ENCODE data around the gene UBAP2. TPM values are rescaled to one million over a fixed set of nuclear protein-coding genes. Genes with fewer than 3 reads are reported as not detected.

UBAP2 gene
- total and polyA plus RNA-seq, 2 donors (not counting 1 experiment from before 2014, with no cell fraction given) = 15.5 to 26.2 TPM

GRCh38 chr9:34032631-34033030 lies 16.1 kb downstream of the UBAP2 start:
- no peak overlapping the region for H3K9ac ChIP-seq (ENCODE audit: low read length)
- ATAC-seq (ENCODE audit: low read depth) (no peak), DNase-seq (no peak)
- H3K4me1 ChIP-seq (ENCODE audit: control insufficient read depth in 2 of 2, insufficient read depth in 2 of 2, low read length in 2 of 2) = no peaks in the 10 kb centered on the region
- POLR2A ChIA-PET = no interaction called here
- peaks cover 0 to 4% of the 10 kb centered on the region in 2 experiments for H3K36me3 ChIP-seq (replicated peaks in 1 of 2; ENCODE audit: control extremely low read depth in 1 of 2, control insufficient read depth in 1 of 2, extremely low read depth in 1 of 2, insufficient read depth in 2 of 2, low read length in 1 of 2)
- H4K20me1 ChIP-seq (ENCODE audit: control insufficient read depth, insufficient read depth, low read length, poor library complexity, severe bottlenecking) = peaks cover 12% of the 10 kb centered on the region
- no peak overlapping the region for H3K4me3 ChIP-seq (ENCODE audit: control extremely low read depth in 1 of 5, extremely low read depth in 1 of 5, insufficient read depth in 1 of 5, low read depth in 2 of 5, low read length in 4 of 5)
- H3K4me3 Mint-ChIP-seq = no peak overlapping the region
- H3K27me3 Mint-ChIP-seq = no peaks in the 10 kb centered on the region
- H3K9me3 Mint-ChIP-seq (ENCODE audit: insufficient read depth) = no peaks in the 10 kb centered on the region
- H2AFZ ChIP-seq (ENCODE audit: insufficient read depth, low read depth, low read length, poor library complexity, severe bottlenecking) = no peak overlapping the region
- WGBS (ENCODE audit: insufficient coverage) = 93% methylated on average over 4 of the region's 7 CpGs
- no peak overlapping the region for H3K27ac ChIP-seq (ENCODE audit: low read length in 2 of 2)
- CTCF ChIA-PET = no interaction called here
- H3K4me2 ChIP-seq (replicated peaks; ENCODE audit: low read depth, low read length, poor library complexity, severe bottlenecking) = no peak overlapping the region
- no peaks in the 10 kb centered on the region for H3K27me3 ChIP-seq (replicated peaks in 1 of 4; ENCODE audit: control extremely low read depth in 1 of 4, control insufficient read depth in 3 of 4, insufficient read depth in 4 of 4, low read length in 3 of 4)
- peaks cover 2% of the 10 kb centered on the region for H3K4me1 Mint-ChIP-seq
- H3K9me3 ChIP-seq (ENCODE audit: control extremely low read depth in 1 of 3, control insufficient read depth in 2 of 3, insufficient read depth in 1 of 3, low read length in 2 of 3) = no peaks in the 10 kb centered on the region
- TF ChIP-seq EZH2 (IDR thresholded peaks at IDR 0.05; ENCODE audit: borderline replicate concordance, insufficient read depth, low read depth, low read length, poor library complexity, severe bottlenecking) = no peak
- TF ChIP-seq CTCF (IDR thresholded peaks at IDR 0.05) = no peak
- peaks cover 77% of the 10 kb centered on the region for H3K79me2 ChIP-seq (ENCODE audit: control insufficient read depth, insufficient read depth, low read length)
- no peak overlapping the region for H3K27ac Mint-ChIP-seq
- intact Hi-C loops (cut with micrococcal nuclease) = no loop called here

GRCh38 chr9:34027845-34028574 lies 20.7 kb downstream of the UBAP2 start:
- H3K27ac Mint-ChIP-seq = no peak overlapping the region
- H3K79me2 ChIP-seq (ENCODE audit: control insufficient read depth, insufficient read depth, low read length) = peaks cover 83% of the 10 kb centered on the region
- CTCF ChIA-PET = interaction anchor here (0.6 kb wide), 1 partner anchor 8 kb away, joined by 4 read pairs; no protein-coding TSS in a partner anchor

More at GRCh38 chr9:34027845-34028574, 20.7 kb downstream of the UBAP2 start:
- Histone ChIP-seq H3K4me2 (replicated peaks; ENCODE audit: low read depth, low read length, poor library complexity, severe bottlenecking) (no peak overlapping the region), H3K27me3 (replicated peaks in 1 of 4; ENCODE audit: control extremely low read depth in 1 of 4, control insufficient read depth in 3 of 4, insufficient read depth in 4 of 4, low read length in 3 of 4) (no peaks in the 10 kb centered on the region), H3K4me3 (ENCODE audit: control extremely low read depth in 1 of 5, extremely low read depth in 1 of 5, insufficient read depth in 1 of 5, low read depth in 2 of 5, low read length in 4 of 5) (no peak overlapping the region), H3K9ac (ENCODE audit: low read length) (no peak overlapping the region), H3K27ac (ENCODE audit: low read length in 2 of 2) (no peak overlapping the region), H2AFZ (ENCODE audit: insufficient read depth, low read depth, low read length, poor library complexity, severe bottlenecking) (no peak overlapping the region), H3K4me1 (ENCODE audit: control insufficient read depth in 2 of 2, insufficient read depth in 2 of 2, low read length in 2 of 2) (no peaks in the 10 kb centered on the region), H3K36me3 (replicated peaks in 1 of 2; ENCODE audit: control extremely low read depth in 1 of 2, control insufficient read depth in 1 of 2, extremely low read depth in 1 of 2, insufficient read depth in 2 of 2, low read length in 1 of 2) (peaks cover 0 to 7% of the 10 kb centered on the region in 2 experiments), H3K9me3 (ENCODE audit: control extremely low read depth in 1 of 3, control insufficient read depth in 2 of 3, insufficient read depth in 1 of 3, low read length in 2 of 3) (no peaks in the 10 kb centered on the region), H4K20me1 (ENCODE audit: control insufficient read depth, insufficient read depth, low read length, poor library complexity, severe bottlenecking) (peaks cover 5% of the 10 kb centered on the region)
- intact Hi-C loops (cut with micrococcal nuclease) = loop anchor here (10.0 kb wide), 1 partner anchor 403 kb away; no protein-coding TSS in a partner anchor
- 95% methylated on average over 8 of the region's 11 CpGs for WGBS (ENCODE audit: insufficient coverage)
- Mint-ChIP-seq H3K4me1 (peaks cover 2% of the 10 kb centered on the region), H3K27me3 (no peaks in the 10 kb centered on the region), H3K9me3 (ENCODE audit: insufficient read depth) (no peaks in the 10 kb centered on the region), H3K4me3 (no peak overlapping the region)
- ATAC-seq (ENCODE audit: low read depth) = no peak
- DNase-seq = no peak
- TF ChIP-seq CTCF (IDR thresholded peaks at IDR 0.05) (no peak), EZH2 (IDR thresholded peaks at IDR 0.05; ENCODE audit: borderline replicate concordance, insufficient read depth, low read depth, low read length, poor library complexity, severe bottlenecking) (no peak)
- POLR2A ChIA-PET = no interaction called here
